ENCODE measurements around the gene NDOR1.
"Not testable (repeated sequence)": the region's sequence is repeated elsewhere in the genome, so short reads cannot be mapped to it uniquely, and the experiment has no call there.

The NDOR1 gene

DNA sequence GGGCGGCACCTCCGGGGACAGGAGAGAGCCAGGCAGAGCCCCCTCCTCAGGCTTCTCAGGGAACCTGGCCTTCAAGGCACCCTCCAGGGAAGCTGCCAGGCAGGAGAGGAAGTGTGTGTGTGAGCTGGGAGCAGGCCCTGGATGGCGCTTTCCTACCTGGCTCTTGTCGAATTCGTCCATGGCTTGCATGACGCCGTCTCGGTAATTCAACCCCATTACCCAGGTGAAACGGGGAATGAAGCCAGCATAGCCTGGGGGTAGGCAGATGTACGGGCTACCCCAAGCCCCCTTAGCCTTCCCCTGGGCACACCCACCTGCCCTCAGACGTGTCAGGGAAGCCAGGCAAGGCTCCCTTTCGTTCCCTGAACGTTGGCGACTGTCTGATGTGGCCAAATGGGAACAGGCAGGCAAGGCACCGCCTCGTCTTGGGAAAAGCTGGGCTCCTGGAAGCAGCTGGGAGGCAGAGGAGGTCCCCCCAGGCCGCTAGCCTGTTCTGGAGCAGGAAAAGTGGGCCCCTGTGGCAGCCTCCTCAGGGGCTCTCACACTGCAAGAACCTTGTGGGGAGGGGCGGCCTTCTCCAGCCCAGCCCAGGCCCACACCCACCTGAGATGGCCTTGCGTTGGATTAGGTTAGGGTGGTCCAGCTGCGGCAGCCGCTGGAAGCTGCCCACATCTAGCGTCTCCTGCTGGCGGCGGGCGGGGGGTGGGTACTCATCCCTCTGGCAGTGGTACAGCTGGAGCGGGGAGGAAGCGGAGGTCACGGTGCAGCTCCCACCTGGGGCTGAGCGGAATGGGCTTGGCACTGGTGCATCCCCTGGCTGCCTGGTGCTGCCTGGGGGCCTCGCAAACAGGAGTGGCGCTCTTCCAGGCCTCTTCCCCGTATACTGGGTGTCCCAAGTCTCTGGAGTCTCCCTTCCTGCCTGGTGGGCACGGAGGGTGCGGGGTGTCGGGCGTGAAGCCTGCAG lies 39.3 kb downstream of the NDOR1 start:
- no peak for DNase-seq (ENCODE audit: low spot score)

- no peak for DNase-seq (ENCODE audit: low spot score)
Observed at GRCh38 chr9:137245450-137246421, 40.2 kb downstream of the NDOR1 start.

DNA sequence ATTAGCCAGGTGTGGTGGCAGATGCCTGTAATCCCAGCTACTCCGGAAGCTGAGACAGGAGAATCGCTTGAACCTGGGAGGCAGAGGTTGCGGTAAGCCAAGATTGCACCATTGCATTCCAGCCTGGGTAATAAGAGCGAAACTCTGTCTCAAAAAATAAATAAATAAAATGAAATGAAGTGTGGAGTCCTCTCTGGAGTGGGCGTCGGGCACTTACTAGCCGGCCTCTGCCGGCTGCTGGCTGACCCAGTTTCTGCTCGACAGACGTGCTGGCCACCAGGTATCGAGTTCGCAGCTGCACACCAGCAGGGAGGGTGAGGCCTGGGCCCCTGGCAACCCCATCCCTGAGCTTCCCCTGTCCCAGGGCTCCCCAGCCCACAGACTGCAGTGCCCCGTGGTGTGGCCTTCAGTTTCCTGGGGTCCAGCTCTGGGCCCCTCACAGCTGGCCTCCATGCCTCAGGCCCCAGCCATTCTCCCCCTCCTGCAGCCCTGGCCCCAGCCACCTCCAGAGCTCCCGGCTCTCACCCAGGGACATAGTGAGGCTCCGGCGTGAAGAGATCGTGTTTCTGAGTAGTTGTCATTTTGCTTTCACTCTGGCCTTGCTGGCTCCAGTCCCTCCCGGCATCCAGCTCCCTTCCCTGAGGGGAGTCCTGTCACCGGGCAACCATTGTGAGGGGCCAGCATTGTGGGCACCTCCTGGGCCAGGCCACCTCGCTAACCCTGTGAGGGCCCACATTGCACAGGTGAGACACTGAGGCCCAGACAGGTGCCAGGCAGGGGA lies 41.8 kb downstream of the NDOR1 start:
- DNase-seq (ENCODE audit: low spot score) = no peak

- no peak for DNase-seq (ENCODE audit: low spot score)
Observed at GRCh38 chr9:137247916-137248175, 42.3 kb downstream of the NDOR1 start.

DNA sequence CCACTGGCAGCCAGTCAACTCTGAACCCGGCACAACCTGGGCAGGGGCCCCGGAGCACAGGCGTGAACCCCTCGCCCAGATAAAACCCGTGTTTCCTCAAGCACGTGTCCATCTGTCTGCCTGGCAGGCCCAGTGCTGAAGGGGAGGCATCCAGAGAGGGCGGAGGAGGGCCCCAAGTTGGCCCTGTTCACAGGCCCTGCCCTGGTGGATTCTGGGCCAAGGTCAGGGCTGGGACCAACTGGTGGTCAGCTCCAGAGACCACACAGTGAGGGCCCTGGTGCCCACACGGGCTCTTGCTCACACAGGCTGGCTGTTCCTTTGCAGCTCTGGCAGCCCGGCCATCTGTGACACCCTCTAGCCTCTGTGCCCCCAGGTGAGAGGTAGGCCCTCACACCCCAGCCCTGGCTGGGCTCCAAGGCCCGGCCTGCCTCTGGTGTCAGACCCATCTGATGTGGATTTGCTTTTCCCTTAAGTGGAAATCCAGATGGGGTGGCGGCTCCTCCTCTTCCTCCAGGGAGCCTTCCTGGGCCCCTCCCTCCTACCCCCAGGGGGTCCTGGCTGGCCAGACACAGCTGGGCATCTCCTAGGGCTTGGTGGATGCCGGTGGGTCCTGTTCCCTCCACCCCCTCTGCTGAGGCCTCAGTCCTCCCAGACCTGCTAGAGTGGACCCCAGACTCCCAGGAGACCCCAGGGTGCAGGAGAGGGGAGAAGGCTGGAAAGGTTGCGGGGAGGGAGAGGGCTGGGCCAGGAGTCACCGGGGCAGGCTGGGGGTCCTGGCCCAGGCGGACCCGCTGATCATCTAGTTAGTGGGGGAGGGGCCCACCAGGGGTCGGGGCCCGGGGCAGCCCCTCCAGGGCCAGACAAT lies 45.1 kb downstream of the NDOR1 start:
- no peak for DNase-seq (ENCODE audit: low spot score)

- DNase-seq (ENCODE audit: low spot score) = no peak
Observed at GRCh38 chr9:137251194-137251461, 45.6 kb downstream of the NDOR1 start, which contains the start of gene STPG3. Gene STPG3, plus strand, starts transcription at chr9:137251286. Its CDS starts 1 bp downstream, at chr9:137251287.

- DNase-seq (ENCODE audit: low spot score) = no peak
Observed at GRCh38 chr9:137251490-137252268, 46.2 kb downstream of the NDOR1 start.

GRCh38 chr9:137252555-137253506 lies 47.3 kb downstream of the NDOR1 start:
- no peak for DNase-seq (ENCODE audit: low spot score)

DNA sequence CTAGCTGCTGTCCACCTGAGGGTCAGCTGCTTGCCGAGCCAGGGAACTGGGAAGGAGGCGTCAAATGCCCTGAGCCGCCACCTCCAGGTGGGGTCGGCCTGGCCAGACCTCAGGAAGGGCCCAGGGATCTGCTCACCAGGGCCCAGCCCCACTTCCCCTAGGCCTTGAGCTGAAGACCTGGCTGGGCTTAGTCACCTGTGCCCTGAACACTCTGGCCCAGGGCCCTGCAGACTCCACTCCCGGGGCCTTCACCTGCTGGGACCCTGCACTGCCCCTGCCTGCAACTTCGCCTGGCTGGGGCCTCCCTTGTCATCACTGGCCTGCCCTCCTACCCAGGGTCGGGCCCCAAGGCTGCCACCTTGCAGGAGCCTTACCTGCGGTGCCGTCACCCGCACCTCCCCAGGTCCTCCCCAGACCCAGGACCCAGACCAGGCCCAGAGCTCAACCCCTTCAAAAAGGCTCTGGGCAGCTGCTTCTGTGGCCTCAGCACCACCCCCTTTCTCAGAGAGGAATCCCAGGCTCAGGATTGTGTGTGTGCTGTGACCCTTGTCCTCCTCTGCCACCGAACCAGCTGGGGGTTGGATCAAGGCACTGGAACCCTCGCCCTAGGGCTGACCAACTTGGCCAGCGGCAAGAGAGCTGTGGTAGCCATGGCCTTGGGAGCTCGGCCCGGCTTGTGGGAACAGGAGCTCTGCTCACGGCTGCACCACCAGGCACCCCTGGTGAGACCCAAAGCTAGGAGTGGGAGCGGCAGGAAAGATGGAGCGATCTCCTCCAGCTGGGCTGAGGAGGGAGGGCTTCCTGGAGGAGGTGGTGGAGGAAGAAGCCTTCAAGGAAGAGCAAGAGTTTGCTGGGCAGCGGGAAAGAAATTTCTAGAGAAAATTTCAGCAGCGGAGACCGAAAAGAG lies 48.5 kb downstream of the NDOR1 start:
- DNase-seq (ENCODE audit: low spot score) = no peak

GRCh38 chr9:137254624-137255447 lies 49.3 kb downstream of the NDOR1 start, which contains the start of gene NELFB:
Gene NELFB, plus strand, starts transcription at chr9:137255327.
- peak; percentile 99 for DNase-seq (ENCODE audit: low spot score)

DNA sequence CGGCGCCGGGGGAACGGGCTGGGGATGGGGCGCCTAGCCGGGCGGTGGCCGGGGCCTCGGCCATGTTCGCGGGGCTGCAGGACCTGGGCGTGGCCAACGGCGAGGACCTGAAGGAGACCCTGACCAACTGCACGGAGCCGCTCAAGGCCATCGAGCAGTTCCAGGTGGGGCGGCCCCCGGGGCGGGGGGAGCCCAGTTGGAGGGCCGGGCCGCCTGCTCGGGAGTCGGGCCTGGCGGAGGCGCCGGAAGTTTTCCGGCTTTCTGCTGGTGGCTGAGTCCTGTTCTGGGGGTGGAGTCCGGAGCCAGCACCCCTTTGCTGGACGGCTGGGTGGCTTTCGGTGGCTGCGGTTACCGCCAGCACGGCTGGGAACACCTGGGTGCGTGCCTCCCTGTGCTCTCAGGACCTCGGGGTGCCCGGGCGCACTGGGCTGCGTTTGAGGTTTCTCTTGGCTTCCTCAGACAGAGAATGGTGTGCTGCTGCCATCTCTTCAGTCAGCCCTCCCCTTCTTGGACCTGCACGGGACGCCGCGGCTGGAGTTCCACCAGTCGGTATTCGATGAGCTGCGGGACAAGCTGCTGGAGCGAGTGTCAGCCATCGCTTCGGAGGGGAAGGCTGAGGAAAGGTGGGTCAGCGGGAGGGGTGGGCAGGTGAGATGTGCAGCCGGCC lies 50.1 kb downstream of the NDOR1 start:
- peak; percentile 61 for DNase-seq (ENCODE audit: low spot score)

DNA sequence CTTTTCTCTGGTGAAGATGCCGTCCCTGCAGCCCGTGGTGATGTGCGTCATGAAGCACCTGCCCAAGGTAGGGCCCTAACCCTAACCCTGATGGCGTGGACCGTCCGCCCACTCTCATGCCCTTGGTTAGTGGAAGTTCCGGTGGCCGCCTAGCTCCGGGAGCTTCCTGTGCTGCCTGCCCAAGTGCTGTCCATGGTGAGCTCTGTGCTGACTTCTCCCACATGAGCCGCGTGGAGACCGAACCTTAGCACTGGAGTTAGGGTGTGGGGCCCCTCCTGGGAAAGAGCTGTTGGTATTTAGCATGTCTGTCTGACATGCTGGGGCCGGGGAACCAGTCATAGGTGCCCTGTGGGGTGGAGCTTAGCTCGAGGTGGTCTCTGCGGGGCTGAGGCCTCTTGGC lies 50.9 kb downstream of the NDOR1 start:
- no peak for DNase-seq (ENCODE audit: low spot score)

DNA sequence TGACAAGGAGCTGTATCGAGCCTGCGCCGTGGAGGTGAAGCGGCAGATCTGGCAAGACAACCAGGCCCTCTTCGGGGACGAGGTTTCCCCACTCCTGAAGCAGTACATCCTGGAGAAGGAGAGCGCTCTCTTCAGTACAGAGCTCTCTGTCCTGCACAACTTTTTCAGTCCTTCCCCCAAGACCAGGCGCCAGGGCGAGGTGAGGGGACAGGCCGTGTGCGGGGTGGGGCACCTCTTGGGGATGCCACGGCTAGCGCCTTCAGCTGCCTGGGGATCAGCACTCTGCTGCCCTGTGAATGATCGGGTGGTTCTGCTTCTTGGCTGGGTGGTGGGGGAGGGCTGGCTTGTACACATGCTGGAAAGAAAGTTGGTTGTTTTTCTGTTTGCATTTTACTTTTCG lies 51.4 kb downstream of the NDOR1 start:
- no peak for DNase-seq (ENCODE audit: low spot score)

DNA sequence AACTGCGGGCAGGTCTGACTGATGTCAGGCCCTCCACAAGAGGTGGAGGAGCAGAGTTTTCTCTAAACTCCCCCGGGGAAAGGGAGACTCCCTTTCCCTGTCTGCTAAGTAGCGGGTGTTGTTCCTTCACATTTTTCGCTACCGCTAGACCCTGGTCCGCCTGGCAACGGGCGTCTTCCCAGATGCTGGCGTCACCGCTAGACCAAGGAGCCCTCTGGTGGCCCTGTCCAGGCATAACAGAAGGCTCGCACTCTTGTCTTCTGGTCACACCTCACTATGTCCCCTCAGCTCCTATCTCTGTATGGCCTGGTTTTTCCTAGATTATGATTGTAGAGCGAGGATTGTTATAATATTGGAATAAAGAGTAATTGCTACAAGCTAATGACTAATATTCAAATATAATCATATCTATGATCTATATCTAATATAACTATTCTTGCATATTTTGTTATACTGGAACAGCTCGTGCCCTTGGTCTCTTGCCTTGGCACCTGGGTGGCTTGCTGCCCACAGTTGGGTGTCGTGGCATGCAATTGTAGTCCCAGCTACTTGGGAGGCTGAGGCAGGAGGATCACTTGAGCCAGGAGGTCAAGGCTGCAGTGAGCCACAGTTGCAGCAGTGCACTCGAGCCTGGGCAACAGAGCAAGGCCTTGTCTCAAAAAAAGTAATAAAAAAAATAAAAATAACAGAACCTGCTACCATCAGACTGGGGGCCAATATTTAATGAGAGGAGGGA lies 56.8 kb downstream of the NDOR1 start:
- not testable (repeated sequence) for DNase-seq (ENCODE audit: low spot score)

GRCh38 chr9:137262909-137263285 lies 57.4 kb downstream of the NDOR1 start:
- no peak for DNase-seq (ENCODE audit: low spot score)

DNA sequence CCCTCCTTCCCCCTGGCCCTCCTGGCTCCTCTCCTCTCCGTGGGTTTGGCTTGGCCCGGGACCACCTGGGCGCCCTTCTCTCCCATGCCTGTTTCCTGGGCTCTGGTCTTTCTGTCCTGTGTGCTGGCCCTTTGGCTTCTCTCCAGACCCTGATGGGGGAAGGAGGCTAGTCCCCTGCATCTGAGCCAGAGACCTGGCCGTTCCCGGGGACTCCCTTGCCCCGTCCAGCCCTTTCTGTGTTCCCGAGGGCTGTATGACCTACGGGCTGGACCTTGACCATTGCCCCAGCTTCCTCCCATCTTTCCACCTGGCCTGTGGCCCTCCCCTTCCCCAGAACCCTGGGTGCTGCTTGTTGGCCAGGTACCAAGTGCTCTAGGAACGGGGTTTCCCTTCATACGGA lies 58.0 kb downstream of the NDOR1 start:
- DNase-seq (ENCODE audit: low spot score) = no peak
